HG03025 (cell line): Measurements from ENCODE around the gene ADGB.
"Not testable (repeated sequence)": the region's sequence is repeated elsewhere in the genome, so short reads cannot be mapped to it uniquely, and the experiment has no call there.

Experiments
- ATAC-seq: cut with Tn5 transposase; IDR thresholded peaks from one replicate; pipeline ENCODE4 v1.9.1; 2021; ENCODE audit warnings: mild to moderate bottlenecking, moderate library complexity; ENCODE audit not compliant: unreplicated experiment, low FRiP score

The ADGB gene

DNA sequence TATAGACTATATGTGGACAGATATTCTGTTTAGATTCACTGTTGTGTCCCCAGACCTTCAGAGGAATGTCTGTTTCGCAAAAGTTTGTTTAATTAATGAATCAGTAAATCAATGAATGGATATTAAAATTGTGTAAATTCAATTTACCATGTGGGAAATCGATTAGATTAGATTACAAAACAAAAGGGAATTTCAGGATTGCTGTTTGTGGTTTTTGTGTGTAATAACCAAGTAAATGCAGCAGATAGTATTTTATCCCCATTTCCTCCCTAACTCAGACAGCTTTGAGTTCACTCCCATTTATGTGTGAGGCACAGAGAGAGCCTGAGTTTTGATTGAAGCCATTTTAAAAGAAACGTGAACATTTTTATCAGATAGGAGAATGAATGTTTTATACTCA is 214.8 kb downstream of the ADGB start:
- no peak for ATAC-seq

DNA sequence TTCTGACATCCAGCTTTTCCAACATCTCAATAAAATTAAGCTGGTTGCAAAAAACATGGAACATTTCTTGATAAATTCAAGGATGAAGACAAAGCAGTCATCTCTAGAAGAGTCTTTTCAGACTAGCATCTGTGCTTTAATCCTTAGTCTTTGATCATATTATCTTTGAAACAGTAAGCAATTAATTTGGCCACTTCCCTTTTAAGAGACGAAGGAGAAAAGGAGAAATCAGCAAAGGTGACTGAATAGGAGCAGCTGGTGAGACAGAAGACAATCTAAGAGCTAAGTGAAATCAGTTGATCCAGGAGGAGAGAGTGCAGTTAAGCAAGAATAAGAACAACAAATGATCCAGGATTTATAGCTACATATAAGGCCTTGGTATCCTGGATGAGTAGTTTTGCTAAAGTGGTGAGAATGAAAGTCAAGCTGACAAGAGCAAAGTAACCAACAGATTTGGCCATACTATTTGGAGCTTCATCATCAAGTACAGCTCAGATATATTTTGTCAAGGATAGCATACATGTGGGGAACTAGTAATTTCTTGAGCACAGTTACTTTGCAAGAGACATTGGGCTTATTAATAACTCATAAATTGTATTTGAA is 215.5 kb downstream of the ADGB start:
- ATAC-seq: no peak

DNA sequence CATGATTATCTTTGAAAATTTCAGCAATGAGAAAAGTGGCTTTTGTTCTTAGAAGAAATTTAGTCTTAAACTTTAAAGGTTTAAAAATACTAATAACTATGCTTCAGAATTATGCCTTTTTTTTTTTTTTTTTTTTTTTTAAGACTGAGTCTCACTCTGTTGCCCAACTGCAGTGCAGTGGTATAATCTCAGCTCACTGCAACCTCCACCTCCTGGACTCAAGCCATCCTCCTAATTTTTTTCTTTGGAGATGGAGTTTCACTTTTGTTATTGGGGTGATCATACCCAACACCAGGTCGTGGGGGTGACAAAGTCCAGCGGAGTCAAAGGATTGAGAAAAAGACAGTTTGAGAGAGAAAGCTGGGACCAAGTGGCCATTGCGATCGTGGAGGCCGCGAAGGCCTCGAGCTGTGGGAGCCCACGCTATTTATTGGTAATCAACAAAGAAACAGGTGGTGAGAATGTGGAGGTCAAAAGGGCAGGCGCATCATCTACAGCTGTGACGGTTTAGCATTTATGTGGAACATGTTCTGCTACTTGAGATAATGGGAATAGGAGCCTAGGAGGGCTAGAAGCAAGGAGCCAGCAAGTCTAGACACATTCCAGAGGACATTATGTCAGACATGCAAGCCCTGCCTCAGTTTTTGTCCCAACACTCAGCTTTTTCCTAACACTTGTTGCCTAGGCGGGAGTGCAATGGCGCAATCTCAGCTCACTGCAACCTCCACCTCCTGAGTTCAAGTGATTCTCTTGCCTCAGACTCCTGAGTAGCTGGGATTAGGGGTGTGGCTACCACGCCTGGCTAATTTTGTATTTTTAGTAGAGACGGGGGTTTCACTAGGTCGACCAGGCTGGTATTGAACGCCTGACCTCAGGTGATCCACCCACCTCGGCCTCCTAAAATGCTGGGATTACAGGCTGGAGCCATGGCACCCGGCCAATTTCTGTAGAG is 217.0 kb downstream of the ADGB start:
- ATAC-seq: not testable (repeated sequence)

DNA sequence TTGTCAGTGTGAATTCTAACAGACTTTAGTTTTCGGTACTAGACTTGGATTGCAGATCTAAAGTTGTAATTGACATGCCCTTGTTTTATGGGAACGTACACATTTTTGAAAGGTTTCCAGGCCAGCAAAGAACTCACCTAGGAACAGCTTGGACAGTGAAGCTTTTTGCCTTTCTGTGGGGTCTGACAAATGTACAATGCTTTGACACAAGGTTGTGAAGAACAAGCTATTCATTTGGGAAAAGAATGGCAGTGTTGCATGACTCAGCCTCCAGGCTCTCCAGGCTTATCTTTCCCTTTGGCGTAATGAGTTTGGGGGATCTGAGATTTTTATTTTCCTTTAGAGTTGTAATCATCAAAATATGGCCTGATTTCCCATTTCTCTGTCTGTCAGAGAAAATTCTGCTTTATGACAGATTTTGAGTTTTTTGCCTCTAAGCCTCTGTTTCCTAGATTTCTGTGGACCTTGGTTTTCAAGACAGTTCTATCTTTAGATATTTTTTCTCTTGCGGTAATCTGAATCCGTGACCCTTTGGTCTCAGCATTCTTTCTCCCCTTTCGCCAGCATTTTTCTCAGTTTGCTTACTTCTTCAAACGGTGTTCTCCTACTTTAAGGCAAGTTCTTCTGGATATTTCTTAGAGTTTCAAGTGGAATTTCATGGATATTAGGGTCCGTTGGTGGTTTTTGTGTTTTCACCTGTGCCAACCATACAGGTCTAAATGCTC is 221.0 kb downstream of the ADGB start:
- ATAC-seq: no peak

DNA sequence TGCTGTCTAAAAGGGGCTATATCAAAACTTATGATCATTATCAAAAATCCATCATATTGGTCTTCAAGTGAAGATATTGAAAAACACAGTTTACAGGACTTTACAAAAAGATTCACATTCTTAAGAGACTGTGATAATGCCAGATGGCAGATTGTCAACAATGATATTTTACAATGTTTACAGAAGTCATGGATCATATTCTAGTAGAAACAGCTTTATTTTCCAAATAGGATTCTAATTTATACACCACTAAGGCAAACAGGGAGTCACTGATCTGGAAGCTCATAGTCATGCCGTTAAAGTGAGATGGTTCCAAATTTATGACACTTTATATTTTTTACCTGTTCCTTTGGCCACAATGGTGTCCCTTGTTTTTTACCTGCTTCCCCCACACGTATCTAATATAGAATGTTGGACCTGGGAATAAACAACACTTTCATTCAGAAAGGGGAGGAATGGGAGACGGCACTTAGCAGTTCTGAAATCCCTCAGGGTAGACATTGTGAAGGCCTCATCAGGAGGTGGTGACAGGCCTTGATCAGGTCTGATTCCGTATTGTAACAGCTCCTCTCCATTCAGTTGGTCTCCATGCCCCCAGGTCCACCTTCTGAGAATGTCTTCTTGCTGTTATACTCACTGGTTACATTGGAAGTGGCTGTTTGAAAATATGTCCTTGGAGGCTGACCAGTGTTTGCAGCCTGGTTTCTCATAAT is 228.6 kb downstream of the ADGB start:
- no peak for ATAC-seq

GRCh38 chr6:146829792-146830565 is 231.2 kb downstream of the ADGB start:
- ATAC-seq: no peak

DNA sequence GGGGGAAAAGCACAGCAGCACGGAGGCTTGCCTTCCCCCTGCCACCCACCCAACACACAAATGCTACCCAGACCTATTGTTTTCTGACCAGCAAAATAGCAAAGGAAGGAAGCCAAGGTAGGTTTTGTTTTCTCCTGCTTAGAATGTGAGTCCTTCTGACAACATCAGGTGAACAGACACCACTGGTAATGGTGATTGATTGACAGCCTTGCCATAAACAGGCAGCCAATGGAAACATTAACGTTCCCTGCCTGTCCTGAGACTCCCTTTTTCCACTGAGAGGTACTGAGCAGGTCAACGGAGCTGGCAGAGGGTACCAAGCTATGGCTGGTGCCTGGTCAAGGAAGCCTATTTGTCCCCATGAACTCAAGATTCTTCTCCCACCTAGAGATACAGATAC is 234.4 kb downstream of the ADGB start:
- ATAC-seq: no peak

DNA sequence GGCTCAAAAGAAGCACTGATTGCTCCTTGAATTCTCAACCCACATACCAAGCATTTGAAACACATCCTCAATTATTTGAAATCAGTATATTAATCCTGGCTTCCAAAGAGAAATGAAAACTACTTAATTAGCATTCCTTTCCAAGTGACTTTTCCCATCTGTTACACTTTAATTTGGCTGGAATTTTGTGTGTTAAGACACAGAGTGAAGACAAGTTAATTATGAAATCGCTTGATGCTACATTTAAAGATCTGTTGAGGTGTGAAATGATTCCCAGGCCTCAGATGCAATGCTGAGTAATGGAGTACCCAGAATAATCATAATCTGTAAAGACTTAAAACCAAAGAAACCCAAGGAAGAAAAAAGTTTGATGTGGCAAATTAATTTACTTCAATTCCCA is 241.4 kb downstream of the ADGB start:
- no peak for ATAC-seq

GRCh38 chr6:146840641-146841040 is 241.9 kb downstream of the ADGB start:
- no peak for ATAC-seq

- ATAC-seq: no peak
These were observed 248.7 kb downstream of the ADGB start for GRCh38 chr6:146847426-146847825.

DNA sequence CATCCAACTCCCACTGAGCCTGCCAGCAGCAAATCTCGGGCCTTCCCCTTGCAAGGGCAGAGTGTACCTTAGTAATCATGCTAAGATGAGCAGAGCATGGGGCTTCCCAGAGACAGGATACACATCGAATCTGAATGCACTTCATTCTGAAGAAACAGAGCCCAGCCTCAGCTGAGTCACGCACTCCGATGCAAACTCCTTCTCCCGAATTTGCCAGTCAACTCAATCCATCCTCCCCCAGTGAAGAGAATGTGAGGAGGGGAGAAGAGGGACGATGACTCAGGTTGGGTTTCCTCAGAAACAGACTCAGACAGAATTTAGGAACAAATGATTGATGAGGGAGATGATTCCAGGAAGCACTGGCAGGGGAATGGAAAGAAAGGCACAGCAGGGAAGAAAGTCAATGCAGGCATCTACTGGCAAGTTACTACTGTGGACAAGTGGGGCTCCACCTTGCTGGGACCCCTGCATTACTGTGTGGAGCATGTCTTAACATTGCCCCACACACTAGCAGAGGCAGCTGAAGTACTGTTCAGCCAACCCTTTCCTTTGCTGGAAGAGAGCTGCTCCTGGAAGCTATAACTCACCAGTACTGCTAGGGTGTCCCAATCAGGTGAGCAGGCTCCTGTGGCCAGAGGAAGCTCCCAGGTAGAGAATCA is 251.6 kb downstream of the ADGB start:
- no peak for ATAC-seq

GRCh38 chr6:146850981-146851380 is 252.2 kb downstream of the ADGB start:
- no peak for ATAC-seq

DNA sequence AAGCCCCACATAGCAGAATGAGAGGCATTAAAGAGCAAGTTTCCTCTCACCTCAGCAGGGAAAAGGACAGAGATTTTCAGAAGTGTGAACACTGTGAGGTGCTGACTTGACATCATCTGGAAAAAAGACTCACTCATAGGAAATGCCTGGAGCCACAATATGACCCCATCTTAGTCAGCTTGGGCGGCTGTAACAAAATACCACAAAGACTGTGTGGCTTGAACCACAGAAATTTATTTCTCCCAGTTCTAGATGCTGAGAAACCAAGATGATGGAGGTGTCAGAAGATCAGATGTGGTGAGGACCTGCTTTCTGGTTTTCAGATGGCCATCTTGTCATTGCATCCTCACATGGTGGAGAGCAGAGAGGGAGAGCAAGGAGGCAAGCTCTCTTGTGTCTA is 253.1 kb downstream of the ADGB start:
- no peak for ATAC-seq

DNA sequence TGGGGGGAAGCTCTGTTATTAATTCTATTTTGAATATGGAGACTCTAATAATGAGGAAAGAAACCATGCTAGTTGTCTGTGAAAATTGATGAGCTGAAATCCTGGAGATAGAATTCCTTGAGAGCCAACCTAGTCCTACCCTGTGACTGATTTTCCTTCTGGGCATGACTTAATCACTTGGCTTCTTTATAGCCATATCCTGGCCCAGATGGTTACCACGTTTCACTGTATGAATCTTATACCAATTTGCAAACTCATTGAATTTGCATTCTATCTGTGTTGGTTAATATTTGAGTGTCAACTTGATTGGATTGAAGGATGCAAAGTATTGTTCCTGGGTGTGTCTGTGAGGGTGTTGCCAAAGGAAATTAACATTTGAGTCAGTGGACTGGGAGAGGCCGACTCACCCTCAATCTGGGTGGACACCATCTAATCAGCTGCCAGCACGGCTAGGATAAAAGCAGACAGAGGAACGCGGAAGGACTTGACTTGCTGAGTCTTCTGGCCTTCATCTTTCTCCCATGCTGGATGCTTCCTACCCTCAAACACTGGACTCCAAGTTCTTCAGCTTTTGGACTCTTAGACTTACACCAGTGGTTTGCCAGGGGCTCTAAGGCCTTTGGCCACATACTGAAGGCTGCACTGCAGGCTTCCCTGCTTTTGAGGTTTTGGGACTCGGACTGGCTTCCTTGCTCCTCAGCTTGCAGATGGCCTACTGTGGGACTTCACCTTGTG is 255.9 kb downstream of the ADGB start:
- not testable (repeated sequence) for ATAC-seq

DNA sequence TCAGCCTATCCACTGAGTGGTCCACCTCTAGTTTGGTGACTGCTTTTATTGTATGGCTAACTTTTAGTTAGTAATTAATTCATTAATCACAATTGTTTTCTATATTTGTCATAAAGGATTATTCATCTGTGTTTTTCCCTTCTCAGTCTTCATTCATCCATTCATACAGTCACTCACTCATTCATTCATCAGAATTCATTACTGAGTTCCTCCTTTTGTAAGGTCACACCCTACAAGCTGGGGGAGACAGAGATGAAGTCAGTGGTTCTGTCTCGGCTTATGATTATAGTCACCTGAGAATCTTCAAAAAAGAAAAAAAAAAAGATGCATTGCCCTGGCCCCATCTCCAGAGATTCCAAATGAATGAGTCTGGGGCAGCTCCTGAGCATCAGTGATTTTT is 257.1 kb downstream of the ADGB start:
- ATAC-seq: no peak

DNA sequence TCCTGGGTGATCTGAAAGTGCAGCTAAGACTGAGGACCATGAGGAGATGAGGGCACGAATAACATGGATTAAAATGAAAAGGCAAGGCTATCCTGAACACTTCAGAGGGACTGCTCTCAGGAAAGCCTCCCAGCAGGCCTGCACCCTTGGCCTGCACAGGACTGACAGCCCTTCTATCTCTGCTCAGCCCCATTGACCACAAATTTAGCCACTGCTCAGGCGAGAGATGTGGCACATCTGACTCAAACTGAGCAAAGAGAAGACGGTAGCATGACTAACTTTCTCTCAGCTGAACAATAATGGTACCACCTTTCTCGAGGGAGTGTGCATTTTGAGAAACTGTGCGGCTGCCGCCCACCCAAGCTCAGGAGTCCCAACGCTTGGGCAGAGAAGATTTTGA is 257.5 kb downstream of the ADGB start:
- peak; percentile 52 for ATAC-seq

GRCh38 chr6:146857180-146857979 is 258.6 kb downstream of the ADGB start:
- peak; percentile 91 for ATAC-seq

GRCh38 chr6:146857980-146858347 is 259.2 kb downstream of the ADGB start:
- ATAC-seq: no peak
